ENCODE measurements around the gene CACNA1F. TPM values are rescaled to one million over a fixed set of nuclear protein-coding genes. Genes with fewer than 3 reads are reported as not detected.

CACNA1F gene
- total RNA-seq, 1 donor from 2014 or later, result not detected

GRCh38 chrX:49209434-49210251 is 23.5 kb downstream of the CACNA1F start:
- H3K27ac ChIP-seq, result no peak overlapping the region
- H3K27me3 ChIP-seq, result no peaks in the 10 kb centered on the region
- intact Hi-C loops (cut with DNase I), result no loop called here
- H3K9me3 ChIP-seq, result no peaks in the 10 kb centered on the region
- DNase-seq (ENCODE audit: low spot score in 2 of 2), result no peak
- H3K4me1 ChIP-seq, result no peaks in the 10 kb centered on the region
- H3K36me3 ChIP-seq, result no peaks in the 10 kb centered on the region
- TF ChIP-seq CTCF (IDR thresholded peaks at IDR 0.05), result no peak
- H3K4me3 ChIP-seq, result no peak overlapping the region

- Histone ChIP-seq H3K9me3 (no peaks in the 10 kb centered on the region), H3K27ac (no peak overlapping the region), H3K27me3 (no peaks in the 10 kb centered on the region), H3K36me3 (no peaks in the 10 kb centered on the region), H3K4me3 (no peak overlapping the region), H3K4me1 (no peaks in the 10 kb centered on the region)
- intact Hi-C loops (cut with DNase I), result no loop called here
- no peak for DNase-seq (ENCODE audit: low spot score in 2 of 2)
- no peak for TF ChIP-seq CTCF (IDR thresholded peaks at IDR 0.05)
Measured at GRCh38 chrX:49208399-49208798, 24.7 kb downstream of the CACNA1F start.

GRCh38 chrX:49206543-49206942 is 26.6 kb downstream of the CACNA1F start:
- no peak for TF ChIP-seq CTCF (IDR thresholded peaks at IDR 0.05)
- Histone ChIP-seq H3K4me3 (no peak overlapping the region), H3K36me3 (no peaks in the 10 kb centered on the region), H3K9me3 (no peaks in the 10 kb centered on the region), H3K27ac (no peak overlapping the region), H3K4me1 (no peaks in the 10 kb centered on the region), H3K27me3 (no peaks in the 10 kb centered on the region)
- intact Hi-C loops (cut with DNase I), result no loop called here
- no peak for DNase-seq (ENCODE audit: low spot score in 2 of 2)

- DNase-seq (ENCODE audit: low spot score in 2 of 2), result no peak
- no peaks in the 10 kb centered on the region for H3K36me3 ChIP-seq
- no peak overlapping the region for H3K4me3 ChIP-seq
- no peak overlapping the region for H3K27ac ChIP-seq
- H3K9me3 ChIP-seq, result no peaks in the 10 kb centered on the region
- no peaks in the 10 kb centered on the region for H3K4me1 ChIP-seq
- no peaks in the 10 kb centered on the region for H3K27me3 ChIP-seq
- no peak for TF ChIP-seq CTCF (IDR thresholded peaks at IDR 0.05)
- intact Hi-C loops (cut with DNase I), result no loop called here
Measured at GRCh38 chrX:49205443-49205842, 27.7 kb downstream of the CACNA1F start.

GRCh38 chrX:49204709-49205108 is 28.4 kb downstream of the CACNA1F start:
- intact Hi-C loops (cut with DNase I), result no loop called here
- TF ChIP-seq CTCF (IDR thresholded peaks at IDR 0.05), result no peak
- no peak for DNase-seq (ENCODE audit: low spot score in 2 of 2)
- Histone ChIP-seq H3K4me1 (no peaks in the 10 kb centered on the region), H3K36me3 (no peaks in the 10 kb centered on the region), H3K27me3 (no peaks in the 10 kb centered on the region), H3K9me3 (no peaks in the 10 kb centered on the region), H3K27ac (no peak overlapping the region), H3K4me3 (no peak overlapping the region)

Data from ascending aorta (tissue), 2 donors.